Measurements from ENCODE around the gene HPSE2. TPM values are rescaled to one million over a fixed set of nuclear protein-coding genes. Genes with fewer than 3 reads are reported as not detected.

Gene HPSE2
- total and polyA plus RNA-seq, 2 donors (not counting 1 experiment from before 2014, with no cell fraction given) = not detected

GRCh38 chr10:98582363-98582762 is 653.3 kb downstream of the HPSE2 start:
- Histone ChIP-seq H3K4me1 (ENCODE audit: control insufficient read depth in 2 of 2, insufficient read depth in 2 of 2, low read length in 2 of 2) (no peaks in the 10 kb centered on the region), H2AFZ (ENCODE audit: insufficient read depth, low read depth, low read length, poor library complexity, severe bottlenecking) (no peak overlapping the region), H3K4me3 (ENCODE audit: control extremely low read depth in 1 of 5, extremely low read depth in 1 of 5, insufficient read depth in 1 of 5, low read depth in 2 of 5, low read length in 4 of 5) (no peak overlapping the region), H3K27ac (ENCODE audit: low read length in 2 of 2) (no peak overlapping the region), H3K9me3 (ENCODE audit: control extremely low read depth in 1 of 3, control insufficient read depth in 2 of 3, insufficient read depth in 1 of 3, low read length in 2 of 3) (no peaks in the 10 kb centered on the region), H3K4me2 (replicated peaks; ENCODE audit: low read depth, low read length, poor library complexity, severe bottlenecking) (no peak overlapping the region), H4K20me1 (ENCODE audit: control insufficient read depth, insufficient read depth, low read length, poor library complexity, severe bottlenecking) (no peaks in the 10 kb centered on the region), H3K9ac (ENCODE audit: low read length) (no peak overlapping the region), H3K79me2 (ENCODE audit: control insufficient read depth, insufficient read depth, low read length) (no peaks in the 10 kb centered on the region), H3K36me3 (replicated peaks in 1 of 2; ENCODE audit: control extremely low read depth in 1 of 2, control insufficient read depth in 1 of 2, extremely low read depth in 1 of 2, insufficient read depth in 2 of 2, low read length in 1 of 2) (no peaks in the 10 kb centered on the region), H3K27me3 (replicated peaks in 1 of 4; ENCODE audit: control extremely low read depth in 1 of 4, control insufficient read depth in 3 of 4, insufficient read depth in 4 of 4, low read length in 3 of 4) (peaks cover 0 to 7% (median 0%) of the 10 kb centered on the region in 4 experiments)
- POLR2A ChIA-PET = no interaction called here
- Mint-ChIP-seq H3K9me3 (ENCODE audit: insufficient read depth) (no peaks in the 10 kb centered on the region), H3K4me3 (no peak overlapping the region), H3K4me1 (no peaks in the 10 kb centered on the region), H3K27ac (no peak overlapping the region), H3K27me3 (peaks cover 34% of the 10 kb centered on the region)
- TF ChIP-seq CTCF (IDR thresholded peaks at IDR 0.05) = no peak
- TF ChIP-seq EZH2 (IDR thresholded peaks at IDR 0.05; ENCODE audit: borderline replicate concordance, insufficient read depth, low read depth, low read length, poor library complexity, severe bottlenecking) = no peak
- ATAC-seq (ENCODE audit: low read depth) (no peak), DNase-seq (no peak)
- 0% methylated on average over 1 of the region's 2 CpGs for WGBS (ENCODE audit: insufficient coverage)
- CTCF ChIA-PET = no interaction called here
- intact Hi-C loops (cut with micrococcal nuclease) = no loop called here

- Histone ChIP-seq H2AFZ (ENCODE audit: insufficient read depth, low read depth, low read length, poor library complexity, severe bottlenecking) (no peak overlapping the region), H4K20me1 (ENCODE audit: control insufficient read depth, insufficient read depth, low read length, poor library complexity, severe bottlenecking) (no peaks in the 10 kb centered on the region), H3K4me3 (ENCODE audit: control extremely low read depth in 1 of 5, extremely low read depth in 1 of 5, insufficient read depth in 1 of 5, low read depth in 2 of 5, low read length in 4 of 5) (no peak overlapping the region), H3K36me3 (replicated peaks in 1 of 2; ENCODE audit: control extremely low read depth in 1 of 2, control insufficient read depth in 1 of 2, extremely low read depth in 1 of 2, insufficient read depth in 2 of 2, low read length in 1 of 2) (no peaks in the 10 kb centered on the region), H3K9ac (ENCODE audit: low read length) (no peak overlapping the region), H3K9me3 (ENCODE audit: control extremely low read depth in 1 of 3, control insufficient read depth in 2 of 3, insufficient read depth in 1 of 3, low read length in 2 of 3) (no peaks in the 10 kb centered on the region), H3K4me2 (replicated peaks; ENCODE audit: low read depth, low read length, poor library complexity, severe bottlenecking) (no peak overlapping the region), H3K4me1 (ENCODE audit: control insufficient read depth in 2 of 2, insufficient read depth in 2 of 2, low read length in 2 of 2) (no peaks in the 10 kb centered on the region), H3K27me3 (replicated peaks in 1 of 4; ENCODE audit: control extremely low read depth in 1 of 4, control insufficient read depth in 3 of 4, insufficient read depth in 4 of 4, low read length in 3 of 4) (peaks cover 0 to 3% (median 0%) of the 10 kb centered on the region in 4 experiments), H3K27ac (ENCODE audit: low read length in 2 of 2) (no peak overlapping the region), H3K79me2 (ENCODE audit: control insufficient read depth, insufficient read depth, low read length) (no peaks in the 10 kb centered on the region)
- no peak for TF ChIP-seq EZH2 (IDR thresholded peaks at IDR 0.05; ENCODE audit: borderline replicate concordance, insufficient read depth, low read depth, low read length, poor library complexity, severe bottlenecking)
- TF ChIP-seq CTCF (IDR thresholded peaks at IDR 0.05) = no peak
- Mint-ChIP-seq H3K27ac (no peak overlapping the region), H3K9me3 (ENCODE audit: insufficient read depth) (no peaks in the 10 kb centered on the region), H3K27me3 (peaks cover 39% of the 10 kb centered on the region), H3K4me1 (no peaks in the 10 kb centered on the region), H3K4me3 (no peak overlapping the region)
- no peak for DNase-seq
- ATAC-seq (ENCODE audit: low read depth) = no peak
- CTCF ChIA-PET = no interaction called here
- intact Hi-C loops (cut with micrococcal nuclease) = no loop called here
- POLR2A ChIA-PET = no interaction called here
Measured at GRCh38 chr10:98577578-98577977, 658.1 kb downstream of the HPSE2 start.
